ENCODE data around the gene KANSL1L.

KANSL1L gene

GRCh38 chr2:210054696-210055095 is 116.5 kb downstream of the KANSL1L start:
- no peak overlapping the region for H3K27ac Mint-ChIP-seq
- H3K4me3 Mint-ChIP-seq = no peak overlapping the region
- no peaks in the 10 kb centered on the region for H3K4me1 Mint-ChIP-seq
- H3K27me3 Mint-ChIP-seq = no peaks in the 10 kb centered on the region
- H3K36me3 Mint-ChIP-seq = peaks cover 19% of the 10 kb centered on the region
- H3K9me3 Mint-ChIP-seq = no peaks in the 10 kb centered on the region

GRCh38 chr2:210050885-210051284 is 120.3 kb downstream of the KANSL1L start:
- no peak overlapping the region for H3K4me3 Mint-ChIP-seq
- no peak overlapping the region for H3K27ac Mint-ChIP-seq
- no peaks in the 10 kb centered on the region for H3K9me3 Mint-ChIP-seq
- H3K36me3 Mint-ChIP-seq = peaks cover 28% of the 10 kb centered on the region
- H3K27me3 Mint-ChIP-seq = no peaks in the 10 kb centered on the region
- H3K4me1 Mint-ChIP-seq = no peaks in the 10 kb centered on the region

GRCh38 chr2:210049831-210050230 is 121.4 kb downstream of the KANSL1L start:
- Mint-ChIP-seq H3K36me3 (peaks cover 29% of the 10 kb centered on the region), H3K27me3 (no peaks in the 10 kb centered on the region), H3K4me1 (no peaks in the 10 kb centered on the region), H3K9me3 (no peaks in the 10 kb centered on the region), H3K27ac (no peak overlapping the region), H3K4me3 (no peak overlapping the region)

- peaks cover 18% of the 10 kb centered on the region for H3K36me3 Mint-ChIP-seq
- H3K4me1 Mint-ChIP-seq = no peaks in the 10 kb centered on the region
- no peaks in the 10 kb centered on the region for H3K9me3 Mint-ChIP-seq
- H3K27ac Mint-ChIP-seq = no peak overlapping the region
- no peak overlapping the region for H3K4me3 Mint-ChIP-seq
- H3K27me3 Mint-ChIP-seq = no peaks in the 10 kb centered on the region
These were observed 124.2 kb downstream of the KANSL1L start for GRCh38 chr2:210046851-210047500.

GRCh38 chr2:210038078-210038477 is 133.1 kb downstream of the KANSL1L start:
- Mint-ChIP-seq H3K9me3 (peaks cover 5% of the 10 kb centered on the region), H3K27ac (no peak overlapping the region), H3K36me3 (peaks cover 10% of the 10 kb centered on the region), H3K4me1 (peaks cover 7% of the 10 kb centered on the region), H3K27me3 (no peaks in the 10 kb centered on the region), H3K4me3 (no peak overlapping the region)

- H3K27me3 Mint-ChIP-seq = no peaks in the 10 kb centered on the region
- H3K9me3 Mint-ChIP-seq = peaks cover 5% of the 10 kb centered on the region
- H3K4me1 Mint-ChIP-seq = peaks cover 14% of the 10 kb centered on the region
- H3K27ac Mint-ChIP-seq = no peak overlapping the region
- no peak overlapping the region for H3K4me3 Mint-ChIP-seq
- H3K36me3 Mint-ChIP-seq = peaks cover 7% of the 10 kb centered on the region
These were observed 135.5 kb downstream of the KANSL1L start for GRCh38 chr2:210035679-210036078.

GRCh38 chr2:210034087-210034683 is 137.0 kb downstream of the KANSL1L start:
- no peak overlapping the region for H3K27ac Mint-ChIP-seq
- H3K4me1 Mint-ChIP-seq = peaks cover 14% of the 10 kb centered on the region
- H3K4me3 Mint-ChIP-seq = no peak overlapping the region
- H3K27me3 Mint-ChIP-seq = no peaks in the 10 kb centered on the region
- H3K9me3 Mint-ChIP-seq = peaks cover 5% of the 10 kb centered on the region
- H3K36me3 Mint-ChIP-seq = peaks cover 7% of the 10 kb centered on the region

- Mint-ChIP-seq H3K36me3 (peaks cover 12% of the 10 kb centered on the region), H3K4me3 (no peak overlapping the region), H3K27ac (no peak overlapping the region), H3K9me3 (no peaks in the 10 kb centered on the region), H3K4me1 (peaks cover 7% of the 10 kb centered on the region), H3K27me3 (no peaks in the 10 kb centered on the region)
These were observed 143.0 kb downstream of the KANSL1L start for GRCh38 chr2:210028178-210028577.

- Mint-ChIP-seq H3K4me1 (peaks cover 3% of the 10 kb centered on the region), H3K9me3 (no peaks in the 10 kb centered on the region), H3K27ac (no peak overlapping the region), H3K4me3 (no peak overlapping the region), H3K36me3 (peaks cover 16% of the 10 kb centered on the region), H3K27me3 (no peaks in the 10 kb centered on the region)
These were observed 143.6 kb downstream of the KANSL1L start for GRCh38 chr2:210027608-210028007.

GRCh38 chr2:210022824-210023223 is 148.4 kb downstream of the KANSL1L start:
- no peak overlapping the region for H3K27ac Mint-ChIP-seq
- peaks cover 19% of the 10 kb centered on the region for H3K36me3 Mint-ChIP-seq

GRCh38 chr2:210020138-210020537 is 151.1 kb downstream of the KANSL1L start:
- H3K4me1 Mint-ChIP-seq = peaks cover 4% of the 10 kb centered on the region
- H3K27me3 Mint-ChIP-seq = no peaks in the 10 kb centered on the region
- H3K9me3 Mint-ChIP-seq = no peaks in the 10 kb centered on the region
- H3K4me3 Mint-ChIP-seq = no peak overlapping the region
- H3K36me3 Mint-ChIP-seq = peaks cover 16% of the 10 kb centered on the region
- no peak overlapping the region for H3K27ac Mint-ChIP-seq

More at GRCh38 chr2:210022824-210023223, 148.4 kb downstream of the KANSL1L start:
- no peaks in the 10 kb centered on the region for H3K4me1 Mint-ChIP-seq
- H3K27me3 Mint-ChIP-seq = no peaks in the 10 kb centered on the region
- H3K4me3 Mint-ChIP-seq = no peak overlapping the region
- no peaks in the 10 kb centered on the region for H3K9me3 Mint-ChIP-seq

GRCh38 chr2:210009896-210010295 is 161.3 kb downstream of the KANSL1L start:
- Mint-ChIP-seq H3K27ac (no peak overlapping the region), H3K4me3 (no peak overlapping the region), H3K9me3 (no peaks in the 10 kb centered on the region), H3K36me3 (peaks cover 16% of the 10 kb centered on the region), H3K27me3 (no peaks in the 10 kb centered on the region), H3K4me1 (peaks cover 60% of the 10 kb centered on the region)

GRCh38 chr2:210009126-210009525 is 162.1 kb downstream of the KANSL1L start:
- Mint-ChIP-seq H3K27me3 (no peaks in the 10 kb centered on the region), H3K36me3 (peaks cover 14% of the 10 kb centered on the region), H3K4me1 (peaks cover 65% of the 10 kb centered on the region), H3K4me3 (no peak overlapping the region), H3K9me3 (no peaks in the 10 kb centered on the region), H3K27ac (no peak overlapping the region)

- H3K27ac Mint-ChIP-seq = no peak overlapping the region
- no peak overlapping the region for H3K4me3 Mint-ChIP-seq
- peaks cover 14% of the 10 kb centered on the region for H3K36me3 Mint-ChIP-seq
- H3K27me3 Mint-ChIP-seq = no peaks in the 10 kb centered on the region
- peaks cover 76% of the 10 kb centered on the region for H3K4me1 Mint-ChIP-seq
- H3K9me3 Mint-ChIP-seq = no peaks in the 10 kb centered on the region
These were observed 163.3 kb downstream of the KANSL1L start for GRCh38 chr2:210007895-210008294.

GRCh38 chr2:210004881-210005280 is 166.3 kb downstream of the KANSL1L start:
- Mint-ChIP-seq H3K4me1 (peaks cover 74% of the 10 kb centered on the region), H3K36me3 (peaks cover 4% of the 10 kb centered on the region), H3K27ac (peak overlapping the region; percentile 62), H3K27me3 (no peaks in the 10 kb centered on the region), H3K9me3 (no peaks in the 10 kb centered on the region), H3K4me3 (peak overlapping the region; percentile 72)

- peaks cover 73% of the 10 kb centered on the region for H3K4me1 Mint-ChIP-seq
- no peaks in the 10 kb centered on the region for H3K27me3 Mint-ChIP-seq
- no peaks in the 10 kb centered on the region for H3K9me3 Mint-ChIP-seq
- no peak overlapping the region for H3K27ac Mint-ChIP-seq
- peak overlapping the region; percentile 98 for H3K4me3 Mint-ChIP-seq
- peaks cover 3% of the 10 kb centered on the region for H3K36me3 Mint-ChIP-seq
These were observed 167.8 kb downstream of the KANSL1L start for GRCh38 chr2:210003359-210003758.

Measured in activated naive CD4-positive, alpha-beta T cell treated with anti-CD3 and anti-CD28 coated beads, Interleukin-2, amount 50 U/mL, for 24 hours (primary cell).